Fibroblast of skin of back (primary cell): ENCODE measurements around the gene UBE2J2.

Source experiments
- DNase-seq: peaks from one replicate; pipeline ENCODE4 v3.0.0-alpha.2; 2013

UBE2J2 gene

DNA sequence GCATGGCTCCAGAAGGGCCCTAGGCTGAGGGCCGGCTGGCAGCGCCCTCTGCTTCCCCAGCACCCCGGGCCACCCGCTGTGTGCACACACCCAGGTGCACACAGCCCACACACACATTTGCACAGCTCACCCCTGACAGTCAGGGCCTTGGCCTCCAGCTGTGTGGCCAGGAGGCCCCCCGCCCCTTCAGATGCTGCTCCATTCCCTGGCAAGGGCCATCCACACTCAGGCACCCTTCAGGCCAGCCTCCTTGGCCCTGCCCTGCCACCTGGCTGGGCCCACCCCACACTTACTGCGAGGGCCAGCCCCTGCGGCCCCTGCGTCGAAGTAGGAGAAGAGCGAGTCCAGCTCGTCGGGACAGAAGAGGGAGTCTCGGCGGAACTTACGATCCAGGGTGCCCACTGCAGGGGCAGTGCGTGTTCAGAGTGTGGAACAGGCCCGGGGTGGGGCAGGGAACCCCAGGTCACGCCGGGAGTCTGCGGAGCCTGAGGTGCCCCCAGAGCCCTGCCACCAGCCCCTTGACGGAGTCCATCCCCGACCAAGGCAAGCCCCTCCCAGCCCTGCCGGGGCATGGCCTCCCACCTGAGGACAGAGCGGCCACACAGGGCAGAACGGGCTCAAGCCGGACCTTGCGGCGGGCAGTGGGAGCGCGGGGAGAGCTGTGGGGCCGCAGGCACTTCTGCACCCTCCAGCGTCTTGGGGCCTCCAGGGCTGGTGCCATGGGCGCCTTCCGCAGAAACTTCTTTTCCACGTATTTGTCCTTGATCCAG lies 21.7 kb upstream of the UBE2J2 start:
- no peak for DNase-seq

DNA sequence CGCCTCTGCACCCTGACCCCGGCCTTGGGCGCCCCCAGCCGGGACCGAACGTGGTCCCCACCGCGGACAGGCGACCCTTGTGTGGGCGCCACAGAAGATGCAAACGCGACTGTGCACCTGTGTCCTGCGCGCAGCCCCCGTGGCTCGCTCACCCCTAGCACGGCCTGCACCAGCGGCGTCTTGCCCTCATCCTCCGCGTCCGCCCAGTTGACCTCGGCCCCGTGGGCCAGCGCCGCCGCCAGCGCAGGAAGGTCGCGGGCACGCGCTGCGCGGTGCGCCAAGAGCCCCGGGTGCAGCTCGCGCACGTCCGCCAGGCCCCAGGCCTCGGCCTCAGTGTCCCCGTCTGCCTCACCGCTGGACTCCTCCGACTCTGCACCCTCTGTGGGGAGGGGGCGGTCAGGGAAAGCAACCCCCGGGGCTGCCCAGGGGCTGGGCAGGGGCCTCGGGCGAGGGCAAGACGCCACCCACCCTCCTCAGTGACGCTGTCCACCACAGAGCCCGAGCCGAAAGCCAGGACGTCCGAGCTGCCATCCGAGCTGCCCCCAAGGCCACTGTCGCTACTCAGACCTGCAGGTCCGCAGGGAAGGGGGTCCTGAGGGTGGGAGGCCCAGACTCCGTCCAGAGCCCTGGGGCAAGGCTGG lies 20.7 kb upstream of the UBE2J2 start:
- no peak for DNase-seq

DNA sequence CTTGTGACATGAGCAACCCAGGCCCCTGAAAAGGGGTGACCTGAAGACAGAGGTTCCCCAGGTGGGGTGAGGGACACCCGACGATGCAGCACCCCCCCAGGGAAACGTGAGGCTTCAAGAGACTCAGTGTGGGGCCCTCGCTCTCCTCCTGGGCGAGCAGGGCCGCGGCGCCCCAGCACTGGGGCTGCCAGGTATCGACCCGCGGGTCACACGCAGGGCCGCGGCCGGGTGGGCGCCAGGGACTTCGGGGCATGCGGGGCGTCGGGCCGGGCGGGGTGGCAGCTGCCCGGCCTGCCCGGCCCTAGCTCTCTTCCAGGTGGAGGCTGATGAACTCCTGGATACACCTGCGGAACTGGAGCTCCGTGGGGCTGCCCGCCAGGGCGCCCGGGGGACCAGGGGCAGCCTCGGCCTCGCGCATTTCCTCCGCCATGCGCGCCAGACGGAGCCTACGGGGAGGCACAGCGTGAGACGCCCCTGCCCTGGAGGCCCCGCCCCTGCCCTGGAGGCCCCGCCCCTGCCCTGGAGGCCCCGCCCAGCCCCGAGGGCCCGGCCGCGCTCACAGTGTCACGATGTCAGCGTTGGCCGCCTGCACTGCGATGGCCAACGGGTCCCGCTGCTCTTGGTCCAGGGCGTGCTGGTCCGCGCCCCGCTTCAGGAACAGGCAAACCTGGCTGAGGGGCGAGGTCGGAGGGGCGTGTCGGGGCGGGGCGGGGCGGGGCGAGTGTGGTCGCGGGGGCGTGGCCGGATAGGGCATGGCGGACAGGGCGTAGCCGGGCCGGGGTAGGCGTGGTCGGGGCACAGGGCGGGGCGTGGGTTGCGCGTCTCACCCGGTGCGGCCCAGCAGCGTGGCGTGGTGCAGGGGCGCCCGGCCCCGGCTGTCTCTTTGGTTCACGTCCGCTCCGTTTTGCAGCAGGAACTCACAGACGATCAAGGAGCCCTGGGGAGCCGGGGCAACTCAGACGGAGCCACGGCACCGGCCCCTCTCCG lies 19.9 kb upstream of the UBE2J2 start:
- DNase-seq, result no peak

DNA sequence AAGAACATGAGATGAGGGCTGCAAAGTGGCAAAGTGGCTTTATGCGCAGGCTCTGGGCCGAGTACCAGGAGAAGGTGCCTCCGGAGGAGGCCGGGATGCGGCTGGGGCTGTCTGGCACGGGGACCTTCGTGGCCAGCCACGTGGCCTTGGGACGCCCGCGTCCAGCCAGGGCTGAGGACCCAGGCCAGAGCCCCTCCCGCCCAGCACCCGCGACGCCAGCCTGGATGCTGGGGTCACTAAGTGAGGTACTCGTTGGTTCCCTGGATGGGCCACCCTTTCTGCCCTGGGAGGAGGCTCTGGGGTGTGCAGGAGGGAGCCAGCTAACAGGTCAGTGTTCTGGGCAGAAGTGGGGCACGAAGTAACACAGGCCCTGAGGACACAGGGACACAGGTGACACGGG lies 19.2 kb upstream of the UBE2J2 start:
- DNase-seq, result no peak

DNA sequence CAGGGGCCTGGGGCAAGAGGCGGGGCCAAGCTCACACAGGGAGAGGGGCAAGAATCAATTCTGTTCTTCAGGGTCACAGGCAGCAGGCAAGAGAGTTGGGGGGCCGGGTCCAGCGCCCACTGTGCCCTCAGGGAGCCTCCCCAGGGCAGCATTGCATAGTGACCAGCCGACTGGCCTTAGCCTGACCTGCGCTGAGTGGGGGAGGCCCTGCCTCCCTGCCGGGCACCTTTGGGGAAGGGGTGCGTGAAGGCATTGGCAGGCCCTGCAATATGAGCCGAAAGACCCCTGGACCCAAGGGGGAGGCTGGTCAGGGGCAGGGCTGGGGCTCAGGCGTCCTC lies 18.8 kb upstream of the UBE2J2 start:
- DNase-seq, result no peak

DNA sequence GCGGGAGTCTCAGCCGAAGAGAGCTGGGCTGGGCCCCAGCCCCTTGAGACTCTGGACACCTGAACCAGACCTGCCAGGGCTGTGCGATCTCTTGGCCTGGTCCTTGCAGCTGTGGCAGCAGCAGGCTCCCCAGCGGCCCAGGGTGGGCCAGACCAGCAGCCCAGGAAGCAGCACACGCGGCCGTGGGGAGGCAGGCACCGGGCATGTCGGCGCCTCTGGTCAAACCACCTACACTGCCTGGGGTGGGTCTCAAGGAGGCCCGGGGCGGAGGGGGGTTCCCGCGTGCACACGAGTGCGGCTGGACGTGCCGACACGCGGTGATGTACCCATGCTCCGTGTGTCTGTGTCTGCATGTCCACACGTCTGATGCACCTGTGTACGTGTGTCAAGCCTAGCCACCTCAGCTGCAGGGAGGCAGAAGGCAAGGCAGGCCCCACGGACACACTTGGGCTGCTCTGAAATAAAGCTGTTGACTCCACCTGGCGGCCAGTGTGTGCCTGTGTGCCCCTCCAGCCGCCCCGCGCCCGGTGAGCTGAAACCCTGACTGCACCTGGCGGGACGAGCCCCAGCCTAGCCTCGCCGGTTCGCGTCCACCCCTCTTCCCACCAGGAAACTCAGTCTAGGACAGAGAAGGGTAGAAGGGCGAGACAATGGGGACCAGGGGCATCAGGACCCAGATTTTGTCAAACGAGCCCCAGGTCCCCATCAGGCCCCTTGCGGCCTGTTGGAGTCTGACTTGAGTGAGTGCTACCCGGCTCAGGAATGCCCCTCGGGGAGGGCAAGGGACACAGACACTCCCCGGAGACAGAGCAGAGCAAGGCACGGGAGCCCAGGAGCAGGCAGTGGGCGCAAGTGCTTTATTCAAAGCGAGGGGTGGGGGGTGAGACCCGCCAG lies 18.1 kb upstream of the UBE2J2 start:
- peak; percentile 58 for DNase-seq

DNA sequence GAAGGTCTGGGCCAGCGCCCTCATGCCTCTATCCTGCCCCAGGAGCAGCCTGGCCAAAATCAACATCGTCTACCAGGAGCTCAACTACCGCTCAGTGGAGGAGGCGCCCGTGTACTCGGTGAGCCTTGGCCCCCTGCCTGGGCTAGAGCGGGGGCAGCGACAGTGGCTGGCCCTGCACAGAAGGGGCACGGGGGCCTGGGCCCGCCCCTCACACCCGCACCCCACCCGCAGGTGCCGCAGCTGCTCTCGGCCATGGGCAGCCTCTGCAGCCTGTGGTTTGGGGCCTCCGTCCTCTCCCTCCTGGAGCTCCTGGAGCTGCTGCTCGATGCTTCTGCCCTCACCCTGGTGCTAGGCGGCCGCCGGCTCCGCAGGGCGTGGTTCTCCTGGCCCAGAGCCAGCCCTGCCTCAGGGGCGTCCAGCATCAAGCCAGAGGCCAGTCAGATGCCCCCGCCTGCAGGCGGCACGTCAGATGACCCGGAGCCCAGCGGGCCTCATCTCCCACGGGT lies 17.4 kb upstream of the UBE2J2 start:
- no peak for DNase-seq

DNA sequence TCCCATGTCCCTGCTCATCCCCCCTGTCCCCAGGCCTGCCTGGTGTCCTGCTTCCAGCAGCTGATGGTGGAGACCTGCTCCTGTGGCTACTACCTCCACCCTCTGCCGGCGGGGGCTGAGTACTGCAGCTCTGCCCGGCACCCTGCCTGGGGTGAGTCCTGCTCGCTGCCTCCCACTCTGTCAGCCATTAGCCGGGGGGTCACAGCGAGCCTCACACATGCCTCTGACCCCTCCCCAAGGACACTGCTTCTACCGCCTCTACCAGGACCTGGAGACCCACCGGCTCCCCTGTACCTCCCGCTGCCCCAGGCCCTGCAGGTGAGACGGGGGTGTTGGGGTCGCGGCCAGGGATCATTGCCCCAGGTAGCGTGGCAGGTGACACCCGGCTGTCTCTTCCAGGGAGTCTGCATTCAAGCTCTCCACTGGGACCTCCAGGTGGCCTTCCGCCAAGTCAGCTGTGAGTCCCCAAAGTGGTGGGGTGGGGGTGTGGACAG lies 16.6 kb upstream of the UBE2J2 start:
- peak; percentile 51 for DNase-seq

DNA sequence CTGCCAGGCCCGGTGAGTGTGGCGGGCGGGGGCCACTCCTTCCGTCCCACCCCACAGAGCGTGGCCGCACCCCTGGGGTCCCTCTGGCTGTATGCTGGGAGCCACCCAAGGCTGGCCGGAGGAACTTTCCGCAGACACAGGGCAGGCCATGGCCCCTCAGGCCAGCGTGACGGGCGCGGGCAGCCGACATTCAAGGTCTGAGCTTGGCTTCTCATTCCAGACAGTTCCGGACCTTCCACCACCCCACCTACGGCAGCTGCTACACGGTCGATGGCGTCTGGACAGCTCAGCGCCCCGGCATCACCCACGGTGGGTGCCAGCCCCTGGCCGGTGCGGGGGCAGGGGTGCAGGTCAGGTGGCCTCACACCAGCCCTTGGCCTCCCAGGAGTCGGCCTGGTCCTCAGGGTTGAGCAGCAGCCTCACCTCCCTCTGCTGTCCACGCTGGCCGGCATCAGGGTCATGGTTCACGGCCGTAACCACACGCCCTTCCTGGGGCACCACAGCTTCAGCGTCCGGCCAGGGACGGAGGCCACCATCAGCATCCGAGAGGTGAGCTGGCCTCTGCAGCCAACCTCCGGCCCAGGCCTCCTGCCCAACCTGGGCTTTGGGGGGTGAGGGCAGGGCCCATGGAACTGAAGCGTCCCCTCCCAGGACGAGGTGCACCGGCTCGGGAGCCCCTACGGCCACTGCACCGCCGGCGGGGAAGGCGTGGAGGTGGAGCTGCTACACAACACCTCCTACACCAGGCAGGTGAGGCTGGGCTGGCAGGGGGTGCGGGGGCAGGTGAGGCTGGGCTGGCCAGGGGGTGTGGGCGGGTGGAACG lies 13.8 kb upstream of the UBE2J2 start:
- DNase-seq, result no peak

DNA sequence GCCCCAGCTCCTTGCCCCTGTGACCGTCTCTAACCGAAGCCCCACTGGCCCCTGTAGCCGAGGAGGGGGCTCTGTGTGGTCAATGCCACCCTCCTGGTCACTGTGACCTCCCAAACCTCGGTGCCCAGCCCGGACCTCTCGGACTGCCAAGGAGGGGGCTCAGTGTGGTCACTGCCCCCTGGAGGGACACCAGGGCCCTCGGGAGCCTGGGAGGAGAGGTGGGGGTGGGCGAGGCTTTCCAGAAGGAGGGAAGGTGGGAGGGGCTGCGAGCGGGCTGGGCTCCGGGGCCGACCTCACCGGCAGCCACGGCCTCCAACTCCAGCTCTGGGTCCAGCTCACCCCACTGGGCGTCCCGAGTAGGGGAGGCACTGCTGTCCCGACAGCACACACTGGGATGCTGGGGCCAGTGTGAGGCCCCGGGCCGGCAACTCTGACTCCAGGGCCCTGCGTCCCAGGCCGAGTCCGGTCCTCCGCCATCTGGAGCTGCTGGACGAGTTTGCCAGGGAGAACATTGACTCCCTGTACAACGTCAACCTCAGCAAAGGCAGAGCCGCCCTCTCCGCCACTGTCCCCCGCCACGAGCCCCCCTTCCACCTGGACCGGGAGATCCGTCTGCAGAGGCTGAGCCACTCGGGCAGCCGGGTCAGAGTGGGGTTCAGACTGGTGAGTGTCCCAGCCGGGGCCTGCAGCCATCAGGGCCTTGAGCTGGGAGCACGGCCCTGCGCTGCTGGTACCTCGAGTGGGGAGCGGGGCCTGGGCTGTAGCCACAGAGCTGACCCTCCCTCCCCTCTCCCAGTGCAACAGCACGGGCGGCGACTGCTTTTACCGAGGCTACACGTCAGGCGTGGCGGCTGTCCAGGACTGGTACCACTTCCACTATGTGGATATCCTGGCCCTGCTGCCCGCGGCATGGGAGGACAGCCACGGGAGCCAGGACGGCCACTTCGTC lies 12.9 kb upstream of the UBE2J2 start:
- DNase-seq, result no peak

DNA sequence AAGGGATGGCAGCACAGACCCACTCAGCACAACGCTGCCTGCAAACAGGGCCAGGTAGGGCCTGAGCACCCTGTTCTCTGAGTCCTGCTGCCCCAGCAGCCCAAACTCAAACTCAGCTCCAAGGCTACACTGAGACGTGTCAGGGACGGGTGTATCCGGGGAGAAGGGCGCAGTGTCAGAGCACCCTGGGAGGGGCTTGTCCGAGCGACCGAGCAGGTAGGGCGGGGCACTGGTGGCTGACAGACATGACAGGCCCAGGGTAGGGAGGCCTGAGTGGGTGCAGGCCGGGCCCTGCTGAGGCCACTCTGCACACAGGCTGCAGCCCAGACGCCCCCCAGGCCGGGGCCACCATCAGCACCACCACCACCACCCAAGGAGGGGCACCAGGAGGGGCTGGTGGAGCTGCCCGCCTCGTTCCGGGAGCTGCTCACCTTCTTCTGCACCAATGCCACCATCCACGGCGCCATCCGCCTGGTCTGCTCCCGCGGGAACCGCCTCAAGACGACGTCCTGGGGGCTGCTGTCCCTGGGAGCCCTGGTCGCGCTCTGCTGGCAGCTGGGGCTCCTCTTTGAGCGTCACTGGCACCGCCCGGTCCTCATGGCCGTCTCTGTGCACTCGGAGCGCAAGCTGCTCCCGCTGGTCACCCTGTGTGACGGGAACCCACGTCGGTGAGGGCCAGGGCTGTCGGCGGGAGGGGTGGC lies 12.1 kb upstream of the UBE2J2 start:
- no peak for DNase-seq

DNA sequence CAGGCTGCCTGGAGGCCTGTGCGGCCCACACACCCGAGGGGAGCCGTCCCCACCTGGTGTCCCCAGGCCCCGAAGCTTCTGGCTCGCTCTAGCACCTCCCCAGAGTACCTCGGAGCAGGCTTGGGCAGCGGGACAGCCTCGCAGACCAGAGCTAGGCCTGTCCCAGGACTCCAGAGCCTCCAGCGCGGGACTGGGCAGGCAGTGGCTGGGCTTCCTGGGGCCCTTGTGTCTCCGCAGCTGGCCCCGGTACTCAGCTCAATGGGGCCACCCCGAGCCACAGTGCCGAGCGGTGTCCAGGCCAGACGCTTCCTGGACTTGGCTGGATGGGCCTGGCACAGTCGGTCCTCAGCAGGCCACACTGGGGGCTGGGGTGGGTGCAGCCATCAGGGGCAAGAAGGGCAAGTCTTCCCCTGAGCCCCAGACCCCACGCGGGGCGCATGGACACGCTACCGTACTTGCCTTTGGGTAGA lies 11.5 kb upstream of the UBE2J2 start:
- no peak for DNase-seq

DNA sequence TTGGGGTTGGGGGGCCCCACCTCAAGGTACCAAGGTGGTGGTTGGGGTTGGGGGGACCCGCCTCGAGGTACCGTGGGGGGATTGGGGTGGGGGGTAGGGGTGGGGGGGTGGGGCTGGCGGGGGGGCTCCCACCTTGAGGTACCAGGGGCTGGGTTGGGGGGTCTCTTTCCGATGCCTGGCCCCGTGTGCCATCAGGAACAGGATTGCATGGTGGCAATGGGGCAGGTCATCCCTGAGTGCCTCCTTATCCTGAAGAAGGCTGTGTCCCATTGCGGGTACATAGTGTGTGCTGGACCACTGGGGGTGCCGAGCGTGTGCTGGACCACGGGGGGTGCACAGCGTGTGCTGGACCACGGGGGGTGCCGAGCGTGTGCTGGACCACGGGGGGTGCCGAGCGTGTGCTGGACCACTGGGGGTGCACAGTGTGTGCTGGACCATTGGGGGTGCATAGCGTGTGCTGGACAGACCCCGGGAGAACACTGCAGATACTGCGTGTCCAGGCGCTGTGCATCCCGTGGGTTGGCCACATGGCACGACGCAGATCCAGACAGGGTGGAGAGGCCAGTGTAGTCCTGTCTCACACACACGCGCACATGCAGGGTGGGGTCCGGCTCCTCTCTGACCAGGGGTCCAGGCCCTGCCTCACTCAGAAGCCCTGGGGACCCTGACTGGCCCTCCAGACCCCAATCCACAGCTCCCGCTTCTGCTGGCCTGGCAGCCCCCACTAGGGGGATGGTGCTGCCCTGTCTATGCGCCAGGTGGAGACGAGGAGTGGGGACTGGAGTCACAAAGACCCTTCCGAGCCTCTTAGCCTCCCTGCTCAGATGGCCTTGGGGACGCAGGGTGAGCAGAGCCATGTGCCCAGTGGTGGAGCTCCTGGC lies 10.8 kb upstream of the UBE2J2 start:
- DNase-seq, result no peak

DNA sequence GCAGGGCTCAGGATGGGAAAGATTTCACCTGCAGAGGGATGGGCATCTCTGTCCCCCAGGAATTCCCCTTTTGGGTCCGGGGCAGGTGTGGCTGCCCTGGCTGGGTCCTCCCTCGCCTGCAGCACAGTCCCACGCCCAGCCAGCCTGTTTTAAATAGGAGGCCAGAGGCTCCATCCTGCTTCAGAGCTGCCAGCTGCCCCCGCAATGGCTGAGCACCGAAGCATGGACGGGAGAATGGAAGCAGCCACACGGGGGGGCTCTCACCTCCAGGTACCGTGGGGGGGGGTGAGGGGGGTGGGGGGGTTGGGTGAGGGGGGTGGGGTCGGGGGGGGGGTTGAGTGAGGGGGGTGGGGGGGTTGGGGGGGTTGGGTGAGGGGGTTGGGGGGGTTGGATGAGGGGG lies 10.2 kb upstream of the UBE2J2 start:
- no peak for DNase-seq

DNA sequence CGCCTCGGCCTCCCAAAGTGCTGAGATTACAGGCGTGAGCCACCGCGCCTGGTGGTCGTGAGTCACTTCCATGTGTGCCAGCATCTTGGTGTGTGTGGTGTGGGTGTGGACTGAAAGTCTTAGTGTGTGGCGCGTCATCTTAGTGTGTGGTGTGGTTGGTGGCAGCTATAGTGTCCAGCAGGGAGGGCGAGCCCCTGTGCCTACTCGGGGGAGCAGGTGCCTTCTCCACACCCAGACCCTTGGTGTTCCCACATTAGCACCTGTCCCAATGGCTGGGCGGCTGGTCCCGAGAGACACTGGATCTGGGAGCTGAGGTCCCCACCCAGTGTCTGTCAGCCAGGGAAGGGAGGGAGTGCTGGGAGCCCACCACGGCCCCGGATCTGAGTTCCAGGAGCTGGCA lies 9.3 kb upstream of the UBE2J2 start:
- peak; percentile 44 for DNase-seq

DNA sequence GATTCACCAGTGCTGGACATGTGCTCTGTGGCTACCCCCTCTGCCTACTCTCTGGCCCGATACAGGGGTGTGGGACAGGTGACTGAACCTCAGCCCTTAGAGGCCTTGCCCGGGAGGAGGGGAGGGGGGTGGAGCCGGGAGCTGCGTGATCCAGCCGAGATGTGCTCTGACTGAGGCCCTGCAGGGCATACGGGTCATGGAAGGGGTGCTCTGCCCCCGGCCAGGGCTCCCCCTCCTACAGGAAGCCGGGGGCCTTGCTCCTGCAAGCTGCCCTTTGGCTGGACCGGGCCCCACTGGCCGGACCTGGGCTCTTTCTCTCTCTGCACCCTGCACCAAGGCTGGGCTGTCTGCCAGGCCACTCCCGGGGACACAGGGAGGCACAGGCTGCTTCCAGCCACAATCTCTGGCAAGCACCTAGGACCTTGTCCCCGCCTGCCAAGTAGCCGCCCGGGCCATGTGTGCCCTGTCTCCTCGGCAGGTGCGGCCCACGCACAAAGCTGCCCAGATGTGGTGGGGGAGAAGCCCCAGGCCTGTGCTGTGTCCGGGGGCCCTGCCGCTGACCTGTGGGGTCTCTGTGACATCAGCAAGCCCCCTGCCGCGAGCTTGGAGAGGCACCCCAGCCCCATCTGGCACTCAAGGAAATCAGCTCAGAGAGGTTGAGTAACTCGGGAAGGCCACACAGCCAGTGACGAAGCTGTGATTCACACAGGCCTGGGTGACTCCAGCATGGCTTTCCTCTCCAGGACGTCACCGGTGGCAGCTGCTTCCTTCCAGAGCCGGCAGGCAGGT lies 8.1 kb upstream of the UBE2J2 start:
- DNase-seq, result no peak
